CD4-positive, alpha-beta T cell (primary cell): Measurements from ENCODE around the gene ELF5. TPM values are rescaled to one million over a fixed set of nuclear protein-coding genes. Genes with fewer than 3 reads are reported as not detected.

Experiments used
- ATAC-seq: fragments of 200-7000 bp; cut with Tn5 transposase; one replicate; pipeline ENCODE4 v1.10.0; 2022; ENCODE audit warnings: mild to moderate bottlenecking; ENCODE audit not compliant: poor library complexity
- CTCF ChIA-PET: fragments of 350-600 bp; sonication (Branson Sonifier 250); formaldehyde crosslinking; loops from one replicate; lab custom pipeline; 2021; ENCODE audit warnings: antibody characterized with exemption, inconsistent platforms; lab: Charles Lee
- POLR2A ChIA-PET: fragments of 350-600 bp; sonication (Branson Sonifier 250); formaldehyde crosslinking; loops from one replicate; lab custom pipeline; 2021; ENCODE audit warnings: antibody characterized with exemption, inconsistent platforms; lab: Charles Lee
- DNase-seq, 14 experiments: peaks; one replicate each; pipeline ENCODE4 v3.0.0-alpha.2; 2013 to 2020; ENCODE audit warnings: mixed read lengths in 2 of 14
- H3K27ac ChIP-seq, 2 donors: one replicate each; pipeline versions ENCODE4 v1.5.1 to v1.7.0; 2013; ENCODE audit warnings: low read length in 2 of 2, low read depth in 1 of 2, mild to moderate bottlenecking in 1 of 2
- H3K27me3 ChIP-seq, 2 experiments: 1 replicate in 1 of 2; 2 replicates in 1 of 2; pipeline versions ENCODE4 v1.6.1 to v1.7.0; 2013; ENCODE audit warnings: low read length in 2 of 2, control low read depth in 1 of 2, mild to moderate bottlenecking in 1 of 2, moderate library complexity in 1 of 2; ENCODE audit not compliant: insufficient read depth in 2 of 2, control insufficient read depth in 1 of 2
- H3K36me3 ChIP-seq: one replicate; pipeline ENCODE4 v1.6.1; 2013; ENCODE audit warnings: low read length, control low read depth; ENCODE audit not compliant: insufficient read depth
- H3K4me1 ChIP-seq: one replicate; pipeline ENCODE4 v1.6.1; 2013; ENCODE audit warnings: low read length, control low read depth; ENCODE audit not compliant: insufficient read depth
- H3K4me3 ChIP-seq: one replicate; pipeline ENCODE4 v1.5.1; 2013; ENCODE audit warnings: mild to moderate bottlenecking, low read length, moderate library complexity
- H3K9me3 ChIP-seq, 2 experiments: 1 replicate in 1 of 2; 2 replicates in 1 of 2; pipeline versions ENCODE4 v1.6.1 to v1.7.0; 2013; ENCODE audit warnings: low read length in 2 of 2, mild to moderate bottlenecking in 2 of 2, control low read depth in 1 of 2, moderate library complexity in 1 of 2; ENCODE audit not compliant: control insufficient read depth in 1 of 2, insufficient read depth in 1 of 2
- H3K27ac Mint-ChIP-seq: one replicate; pipeline ENCODE4 v1.8.0; 2020; ENCODE audit warnings: mixed read lengths
- H3K27me3 Mint-ChIP-seq: one replicate; pipeline ENCODE4 v1.8.0; 2021; ENCODE audit warnings: mixed read lengths
- H3K36me3 Mint-ChIP-seq: one replicate; pipeline ENCODE4 v1.8.0; 2021; ENCODE audit warnings: low read depth, mixed read lengths
- H3K4me1 Mint-ChIP-seq: one replicate; pipeline ENCODE4 v1.8.0; 2021; ENCODE audit warnings: low read depth, mixed read lengths
- H3K4me3 Mint-ChIP-seq: one replicate; pipeline ENCODE4 v1.8.0; 2020; ENCODE audit warnings: mild to moderate bottlenecking, mixed read lengths
- H3K9me3 Mint-ChIP-seq: one replicate; pipeline ENCODE4 v1.8.0; 2020; ENCODE audit warnings: mixed read lengths
- intact Hi-C, 2 experiments: fragments of 100-400 bp; cut with DNase I in 1 of 2; cut with micrococcal nuclease in 1 of 2; formaldehyde crosslinking; loops; one replicate each; pipeline versions ENCODE4 v1.15.1 to v1.9.0; 2023 to 2025; cut with DNase I, micrococcal nuclease
- total RNA-seq, 174 experiments: library from RNA in 2 of 174; stranded (reverse) in 2 of 174; gene quantifications; one replicate each; pipeline ENCODE4 v1.2.3 and lab custom pipeline; 2021 to 2026
- TF ChIP-seq, protein P1 (sequence below): fragments of 200-600 bp; IDR thresholded peaks from one replicate; pipeline ENCODE4 v1.8.0; 2022; ENCODE audit warnings: antibody characterized with exemption, mild to moderate bottlenecking

The ELF5 gene
- total RNA-seq, 2 experiments from 2014 or later = not detected

DNA sequence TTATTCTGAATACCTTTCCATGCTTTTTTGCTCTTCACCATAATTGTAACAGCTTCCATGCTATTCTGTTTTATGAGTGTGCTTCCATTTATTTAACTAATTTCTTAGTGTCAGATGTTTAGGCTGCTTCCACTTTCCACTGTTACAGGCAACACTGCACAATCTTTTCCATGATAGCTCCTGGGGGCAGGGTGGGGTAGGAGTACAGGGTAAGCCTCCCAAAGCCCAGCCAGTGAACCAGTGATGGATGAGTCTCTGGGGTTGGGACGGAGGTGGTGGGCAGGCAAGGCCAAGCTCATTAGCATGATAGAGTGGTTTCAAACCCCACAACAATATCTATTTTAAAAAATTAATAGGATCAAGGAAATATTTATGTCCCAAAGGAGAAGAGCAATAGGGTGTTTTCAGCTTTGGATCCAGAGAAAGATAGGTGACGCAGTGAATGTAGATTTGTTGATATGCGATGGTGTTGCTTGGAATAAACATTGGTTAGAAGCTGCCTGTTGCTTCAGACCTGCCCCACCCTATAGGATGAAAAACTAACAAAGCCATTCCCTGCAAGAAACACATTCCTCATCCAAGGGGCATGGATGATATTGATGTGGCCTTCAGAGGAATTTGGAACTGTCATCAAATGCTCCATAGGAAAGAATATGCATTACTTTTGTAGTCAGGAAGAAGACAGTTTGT lies 17.1 kb upstream of the ELF5 start:
- no peak overlapping the region for H3K4me3 Mint-ChIP-seq
- Histone ChIP-seq H3K9me3 (peaks cover 0 to 9% of the 10 kb centered on the region in 2 experiments), H3K27me3 (peaks cover 0 to 3% of the 10 kb centered on the region in 2 experiments), H3K36me3 (no peaks in the 10 kb centered on the region), H3K4me1 (no peaks in the 10 kb centered on the region), H3K27ac (no peak overlapping the region), H3K4me3 (no peak overlapping the region)
- no peaks in the 10 kb centered on the region for H3K36me3 Mint-ChIP-seq
- ChIA-PET POLR2A (no interaction called here), CTCF (no interaction called here)
- peaks cover 8% of the 10 kb centered on the region for H3K9me3 Mint-ChIP-seq
- intact Hi-C loops = no loop called here
- TF ChIP-seq, protein P1, sequence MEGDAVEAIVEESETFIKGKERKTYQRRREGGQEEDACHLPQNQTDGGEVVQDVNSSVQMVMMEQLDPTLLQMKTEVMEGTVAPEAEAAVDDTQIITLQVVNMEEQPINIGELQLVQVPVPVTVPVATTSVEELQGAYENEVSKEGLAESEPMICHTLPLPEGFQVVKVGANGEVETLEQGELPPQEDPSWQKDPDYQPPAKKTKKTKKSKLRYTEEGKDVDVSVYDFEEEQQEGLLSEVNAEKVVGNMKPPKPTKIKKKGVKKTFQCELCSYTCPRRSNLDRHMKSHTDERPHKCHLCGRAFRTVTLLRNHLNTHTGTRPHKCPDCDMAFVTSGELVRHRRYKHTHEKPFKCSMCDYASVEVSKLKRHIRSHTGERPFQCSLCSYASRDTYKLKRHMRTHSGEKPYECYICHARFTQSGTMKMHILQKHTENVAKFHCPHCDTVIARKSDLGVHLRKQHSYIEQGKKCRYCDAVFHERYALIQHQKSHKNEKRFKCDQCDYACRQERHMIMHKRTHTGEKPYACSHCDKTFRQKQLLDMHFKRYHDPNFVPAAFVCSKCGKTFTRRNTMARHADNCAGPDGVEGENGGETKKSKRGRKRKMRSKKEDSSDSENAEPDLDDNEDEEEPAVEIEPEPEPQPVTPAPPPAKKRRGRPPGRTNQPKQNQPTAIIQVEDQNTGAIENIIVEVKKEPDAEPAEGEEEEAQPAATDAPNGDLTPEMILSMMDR = no peak
- ATAC-seq (no peak), DNase-seq (no peak)
- H3K27ac Mint-ChIP-seq = no peak overlapping the region
- H3K4me1 Mint-ChIP-seq = no peaks in the 10 kb centered on the region
- peaks cover 42% of the 10 kb centered on the region for H3K27me3 Mint-ChIP-seq

- Mint-ChIP-seq H3K4me1 (no peaks in the 10 kb centered on the region), H3K4me3 (no peak overlapping the region), H3K9me3 (peaks cover 2% of the 10 kb centered on the region), H3K27me3 (peaks cover 37% of the 10 kb centered on the region), H3K27ac (no peak overlapping the region), H3K36me3 (no peaks in the 10 kb centered on the region)
- Histone ChIP-seq H3K4me1 (no peaks in the 10 kb centered on the region), H3K4me3 (no peak overlapping the region), H3K36me3 (no peaks in the 10 kb centered on the region), H3K27ac (no peak overlapping the region), H3K27me3 (peaks cover 0 to 3% of the 10 kb centered on the region in 2 experiments), H3K9me3 (peaks cover 2 to 3% of the 10 kb centered on the region in 2 experiments)
- no peak for ATAC-seq
- DNase-seq = no peak
- ChIA-PET CTCF (interaction anchor here (0.6 kb wide), 1 partner anchor 8 kb away, joined by 4 read pairs; no protein-coding TSS in a partner anchor), POLR2A (no interaction called here)
- TF ChIP-seq, protein P1 = no peak
- intact Hi-C loops = no loop called here
These were observed 16.0 kb upstream of the ELF5 start for GRCh38 chr11:34529643-34530042.

GRCh38 chr11:34528072-34528471 lies 14.5 kb upstream of the ELF5 start:
- Histone ChIP-seq H3K27ac (no peak overlapping the region), H3K36me3 (no peaks in the 10 kb centered on the region), H3K4me3 (no peak overlapping the region), H3K9me3 (peaks cover 0 to 5% of the 10 kb centered on the region in 2 experiments), H3K4me1 (no peaks in the 10 kb centered on the region), H3K27me3 (peaks cover 0 to 3% of the 10 kb centered on the region in 2 experiments)
- DNase-seq (no peak), ATAC-seq (no peak)
- peaks cover 29% of the 10 kb centered on the region for H3K27me3 Mint-ChIP-seq
- no peaks in the 10 kb centered on the region for H3K4me1 Mint-ChIP-seq
- intact Hi-C loops = no loop called here
- CTCF ChIA-PET = interaction anchor here (0.5 kb wide), 1 partner anchor 9 kb away, joined by 3 read pairs; no protein-coding TSS in a partner anchor
- H3K4me3 Mint-ChIP-seq = no peak overlapping the region
- no peak overlapping the region for H3K27ac Mint-ChIP-seq
- H3K9me3 Mint-ChIP-seq = no peaks in the 10 kb centered on the region
- TF ChIP-seq, protein P1 = no peak
- POLR2A ChIA-PET = no interaction called here
- H3K36me3 Mint-ChIP-seq = no peaks in the 10 kb centered on the region
